ENCODE measurements around the gene OSCP1. TPM values are rescaled to one million over a fixed set of nuclear protein-coding genes. Genes with fewer than 3 reads are reported as not detected.

The OSCP1 gene
- total RNA-seq, 1 donor: 0.21 TPM

DNA sequence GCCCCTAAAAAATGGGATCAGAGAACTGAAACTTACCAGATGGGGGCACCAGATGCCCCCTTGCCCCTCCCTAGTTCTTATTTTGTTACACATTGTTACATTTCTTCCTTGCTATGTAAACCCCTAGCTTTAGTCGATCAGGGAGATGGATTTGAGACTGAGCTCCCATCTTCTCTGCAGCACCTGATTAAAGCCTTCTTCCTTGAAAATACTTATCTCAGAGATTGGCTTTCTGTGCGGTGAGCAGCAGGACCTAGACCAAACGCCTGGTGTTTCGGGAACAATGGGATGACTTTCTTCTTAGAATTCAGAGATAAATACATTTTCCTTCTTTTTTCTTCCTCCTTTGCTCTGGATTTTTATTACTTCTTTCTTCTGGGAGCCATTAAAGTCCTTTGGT is 35.9 kb downstream of the OSCP1 start:
- H3K9me3 ChIP-seq (ENCODE audit: low read depth, low read length): no peaks in the 10 kb centered on the region
- no peaks in the 10 kb centered on the region for H3K27me3 ChIP-seq (ENCODE audit: insufficient read depth, low read length)
- peaks cover 13% of the 10 kb centered on the region for H3K4me1 ChIP-seq (ENCODE audit: insufficient read depth, low read length)
- no peak overlapping the region for H3K4me3 ChIP-seq (ENCODE audit: low read length)

DNA sequence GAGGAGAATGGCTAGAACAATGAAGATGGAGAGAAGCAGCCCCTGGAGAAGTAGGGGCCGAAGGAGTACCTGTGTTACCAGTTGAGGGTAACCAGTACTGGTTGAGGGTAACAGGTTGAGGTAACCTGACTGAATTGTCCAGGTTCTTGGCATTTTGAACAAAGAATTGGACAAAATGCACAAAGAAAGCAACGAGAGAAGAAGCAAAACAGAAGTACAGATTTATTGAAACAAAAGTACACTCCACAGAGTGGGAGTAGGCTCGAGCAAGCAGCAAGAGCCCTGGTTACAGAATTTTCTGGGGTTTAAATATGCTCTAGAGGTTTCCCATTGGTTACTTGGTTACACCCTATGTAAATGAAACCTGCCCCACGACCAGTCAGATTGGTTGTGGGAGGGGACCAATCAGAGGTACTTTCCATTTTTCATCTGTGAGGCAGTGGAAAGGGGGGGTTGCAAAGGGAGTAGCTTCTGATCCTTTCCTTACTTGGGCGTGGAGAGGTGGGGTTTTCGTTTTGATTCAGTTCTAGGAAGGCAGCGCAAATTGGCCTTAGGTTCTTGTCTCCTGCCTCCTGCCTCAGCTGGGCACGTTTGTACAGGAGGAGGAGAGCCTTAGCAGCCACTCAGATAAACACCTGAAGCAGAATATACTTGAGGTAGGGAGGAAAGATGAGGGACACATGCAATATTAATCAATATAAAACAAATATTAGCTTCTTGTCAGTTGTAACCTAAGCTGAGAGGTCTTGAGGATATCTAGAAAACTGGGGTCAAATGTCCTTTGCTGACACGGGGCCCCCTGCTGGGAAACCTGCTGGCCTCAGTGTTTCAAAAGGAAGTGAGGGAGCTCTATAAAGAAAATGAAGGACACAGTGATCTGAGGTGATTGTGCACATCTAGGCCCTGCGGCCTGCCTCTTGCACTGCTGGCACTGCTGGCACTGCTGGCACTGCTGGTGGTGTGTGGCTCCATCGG is 38.3 kb downstream of the OSCP1 start:
- H3K9me3 ChIP-seq (ENCODE audit: low read depth, low read length): no peaks in the 10 kb centered on the region
- H3K27me3 ChIP-seq (ENCODE audit: insufficient read depth, low read length): no peaks in the 10 kb centered on the region
- H3K4me1 ChIP-seq (ENCODE audit: insufficient read depth, low read length): peaks cover 10% of the 10 kb centered on the region
- no peak overlapping the region for H3K4me3 ChIP-seq (ENCODE audit: low read length)

DNA sequence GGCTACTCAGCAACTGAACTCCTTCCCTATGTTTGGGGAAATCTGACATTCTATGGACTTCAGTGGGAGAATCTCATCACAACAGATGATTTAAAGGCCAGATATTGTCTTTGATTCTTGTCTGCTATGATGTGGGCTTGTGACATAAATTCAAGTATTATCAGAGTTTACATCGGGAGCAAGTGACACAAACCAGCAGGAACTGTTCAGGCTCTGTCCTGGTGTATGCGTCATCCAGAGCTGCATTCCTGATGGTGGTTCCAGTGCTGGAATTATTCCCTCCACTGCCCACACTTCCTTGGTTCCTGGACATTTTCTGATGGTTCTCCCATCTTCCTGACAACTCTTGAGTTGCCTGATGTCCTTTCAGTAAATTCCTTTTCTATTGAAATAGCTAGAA is 41.8 kb downstream of the OSCP1 start:
- Histone ChIP-seq H3K4me1 (ENCODE audit: insufficient read depth, low read length) (peaks cover 10% of the 10 kb centered on the region), H3K27me3 (ENCODE audit: insufficient read depth, low read length) (no peaks in the 10 kb centered on the region), H3K9me3 (ENCODE audit: low read depth, low read length) (no peaks in the 10 kb centered on the region), H3K4me3 (ENCODE audit: low read length) (no peak overlapping the region)

DNA sequence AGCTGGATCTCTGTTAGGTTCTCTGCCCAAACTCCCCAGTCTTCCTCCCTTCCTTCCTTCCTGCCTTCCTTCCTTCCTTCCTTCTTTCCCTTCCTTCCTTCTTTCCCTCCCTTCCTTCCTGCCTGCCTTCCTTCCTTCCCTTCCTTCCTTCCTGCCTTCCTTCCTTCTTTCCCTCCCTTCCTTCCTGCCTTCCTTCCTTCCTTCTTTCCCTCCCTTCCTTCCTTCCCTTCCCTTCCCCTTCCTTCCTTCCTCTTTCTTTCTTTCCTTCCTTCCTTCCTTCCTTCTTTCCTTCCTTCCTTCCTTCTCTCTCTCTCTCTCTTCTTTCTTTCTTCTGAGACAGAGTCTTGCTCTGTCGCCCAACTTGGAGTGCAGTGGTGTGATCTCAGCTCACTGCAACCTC is 43.8 kb downstream of the OSCP1 start:
- Histone ChIP-seq H3K9me3 (ENCODE audit: low read depth, low read length) (no peaks in the 10 kb centered on the region), H3K27me3 (ENCODE audit: insufficient read depth, low read length) (no peaks in the 10 kb centered on the region), H3K4me3 (ENCODE audit: low read length) (no peak overlapping the region), H3K4me1 (ENCODE audit: insufficient read depth, low read length) (peaks cover 12% of the 10 kb centered on the region)

DNA sequence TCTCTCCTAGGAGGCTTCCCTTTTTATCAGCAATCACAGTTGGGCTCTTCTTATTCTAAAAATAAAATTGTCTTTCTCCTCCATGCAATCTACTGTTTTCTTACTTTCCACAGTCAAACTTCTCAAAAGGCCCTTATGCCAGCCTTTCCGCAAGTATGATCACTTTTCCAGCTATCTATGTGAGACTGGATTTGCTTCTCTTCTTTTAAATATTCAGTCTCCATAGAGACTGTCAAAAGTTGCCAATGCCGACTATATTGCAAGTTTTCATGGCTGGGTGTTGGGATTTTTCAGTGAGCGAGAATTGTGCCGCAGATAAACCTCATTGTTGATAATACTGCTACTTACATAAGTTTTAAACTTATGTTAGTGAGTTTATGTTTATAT is 47.8 kb downstream of the OSCP1 start:
- Histone ChIP-seq H3K4me1 (ENCODE audit: insufficient read depth, low read length) (peaks cover 42% of the 10 kb centered on the region), H3K4me3 (ENCODE audit: low read length) (no peak overlapping the region), H3K27me3 (ENCODE audit: insufficient read depth, low read length) (no peaks in the 10 kb centered on the region), H3K9me3 (ENCODE audit: low read depth, low read length) (no peaks in the 10 kb centered on the region)

DNA sequence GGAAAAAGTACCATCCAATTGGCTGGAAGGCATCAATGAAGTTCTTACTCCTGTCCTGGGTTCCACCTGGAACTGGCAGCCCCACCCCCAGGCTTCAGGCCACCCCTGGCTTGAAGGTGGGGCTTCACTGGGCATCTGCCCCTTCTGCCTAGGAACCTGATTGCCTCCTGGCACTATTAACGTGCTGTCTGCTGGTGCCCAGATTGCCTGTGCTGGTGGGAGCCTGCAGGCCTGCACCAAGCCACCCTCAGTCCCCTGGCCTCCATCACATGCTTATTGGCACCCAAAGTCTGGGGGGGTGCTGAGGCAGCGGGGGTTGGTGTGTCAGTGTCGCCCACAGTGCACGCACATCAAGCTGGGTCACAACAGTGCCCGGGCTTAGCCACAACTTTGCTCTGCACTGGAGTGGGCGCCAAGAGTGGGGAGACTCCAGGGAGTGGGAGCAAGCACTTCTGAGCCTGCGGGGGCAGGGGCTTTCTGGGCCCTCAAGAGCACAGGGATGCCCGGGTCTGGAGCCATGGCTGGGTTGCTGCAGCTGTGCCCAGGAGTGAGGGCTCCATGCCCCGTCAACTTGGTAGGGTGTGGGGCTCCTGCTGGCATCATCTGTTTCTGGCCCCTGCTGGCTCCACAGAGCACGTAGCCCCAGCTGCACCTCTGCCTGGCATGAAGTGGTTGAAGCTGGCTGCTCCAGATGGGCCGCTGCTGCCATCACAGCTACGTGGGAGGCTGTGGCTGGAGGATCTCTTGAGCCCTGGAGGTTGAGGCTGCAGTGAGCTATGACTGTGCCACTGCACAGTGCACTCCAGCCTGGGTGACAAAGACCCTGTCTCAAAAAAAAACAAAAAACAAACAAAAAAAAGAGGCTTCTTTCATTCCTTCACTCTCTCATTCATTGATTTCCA is 48.4 kb downstream of the OSCP1 start:
- Histone ChIP-seq H3K9me3 (ENCODE audit: low read depth, low read length) (no peaks in the 10 kb centered on the region), H3K27me3 (ENCODE audit: insufficient read depth, low read length) (no peaks in the 10 kb centered on the region), H3K4me1 (ENCODE audit: insufficient read depth, low read length) (peaks cover 46% of the 10 kb centered on the region), H3K4me3 (ENCODE audit: low read length) (peak overlapping the region; percentile 25)

- Histone ChIP-seq H3K27me3 (ENCODE audit: insufficient read depth, low read length) (no peaks in the 10 kb centered on the region), H3K4me1 (ENCODE audit: insufficient read depth, low read length) (peaks cover 54% of the 10 kb centered on the region), H3K4me3 (ENCODE audit: low read length) (peak overlapping the region; percentile 25), H3K9me3 (ENCODE audit: low read depth, low read length) (no peaks in the 10 kb centered on the region)
Measured at GRCh38 chr1:36400825-36401601, 49.2 kb downstream of the OSCP1 start.

- H3K4me3 ChIP-seq (ENCODE audit: low read length): no peak overlapping the region
- no peaks in the 10 kb centered on the region for H3K27me3 ChIP-seq (ENCODE audit: insufficient read depth, low read length)
- H3K9me3 ChIP-seq (ENCODE audit: low read depth, low read length): no peaks in the 10 kb centered on the region
- H3K4me1 ChIP-seq (ENCODE audit: insufficient read depth, low read length): peaks cover 54% of the 10 kb centered on the region
Measured at GRCh38 chr1:36400514-36400824, 49.8 kb downstream of the OSCP1 start.

GRCh38 chr1:36398370-36398977 is 51.8 kb downstream of the OSCP1 start:
- no peaks in the 10 kb centered on the region for H3K27me3 ChIP-seq (ENCODE audit: insufficient read depth, low read length)
- H3K4me3 ChIP-seq (ENCODE audit: low read length): no peak overlapping the region
- no peaks in the 10 kb centered on the region for H3K9me3 ChIP-seq (ENCODE audit: low read depth, low read length)
- H3K4me1 ChIP-seq (ENCODE audit: insufficient read depth, low read length): peaks cover 54% of the 10 kb centered on the region

- H3K9me3 ChIP-seq (ENCODE audit: low read depth, low read length): no peaks in the 10 kb centered on the region
- H3K27me3 ChIP-seq (ENCODE audit: insufficient read depth, low read length): no peaks in the 10 kb centered on the region
- H3K4me3 ChIP-seq (ENCODE audit: low read length): peak within 1 kb of the TSS; percentile 83
- peaks cover 54% of the 10 kb centered on the region for H3K4me1 ChIP-seq (ENCODE audit: insufficient read depth, low read length)
Measured at GRCh38 chr1:36397378-36398230, 52.6 kb downstream of the OSCP1 start, which contains the start of gene LSM10. LSM10 (minus strand) TSS chr1:36397908; CDS start chr1:36394129, 3,779 bp downstream.

GRCh38 chr1:36397083-36397377 is 53.2 kb downstream of the OSCP1 start:
- Histone ChIP-seq H3K4me3 (ENCODE audit: low read length) (peak overlapping the region; percentile 83), H3K4me1 (ENCODE audit: insufficient read depth, low read length) (peaks cover 53% of the 10 kb centered on the region), H3K9me3 (ENCODE audit: low read depth, low read length) (no peaks in the 10 kb centered on the region), H3K27me3 (ENCODE audit: insufficient read depth, low read length) (no peaks in the 10 kb centered on the region)

- no peaks in the 10 kb centered on the region for H3K9me3 ChIP-seq (ENCODE audit: low read depth, low read length)
- peaks cover 52% of the 10 kb centered on the region for H3K4me1 ChIP-seq (ENCODE audit: insufficient read depth, low read length)
- H3K4me3 ChIP-seq (ENCODE audit: low read length): no peak overlapping the region
- H3K27me3 ChIP-seq (ENCODE audit: insufficient read depth, low read length): no peaks in the 10 kb centered on the region
Measured at GRCh38 chr1:36396359-36396758, 53.9 kb downstream of the OSCP1 start.

DNA sequence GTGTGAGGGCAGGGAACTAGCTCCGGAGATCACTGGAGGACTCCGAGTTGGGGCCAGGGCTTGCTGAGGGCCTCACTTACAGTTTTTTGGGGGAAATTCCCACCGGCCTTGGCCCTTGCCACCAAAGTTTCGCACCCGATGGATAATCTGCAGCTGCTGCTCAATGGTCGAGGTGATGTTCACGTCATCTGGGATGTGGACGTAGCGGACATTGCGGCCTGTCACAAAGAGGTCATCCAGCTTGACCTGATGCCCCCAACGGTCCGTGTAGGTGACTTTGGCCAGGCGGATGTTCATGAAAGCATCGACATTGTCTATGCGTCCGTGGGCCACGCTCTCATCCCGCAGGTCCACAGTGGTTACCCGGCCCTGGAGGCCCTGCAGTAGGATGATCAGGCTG is 56.6 kb downstream of the OSCP1 start:
- Histone ChIP-seq H3K4me3 (ENCODE audit: low read length) (no peak overlapping the region), H3K4me1 (ENCODE audit: insufficient read depth, low read length) (peaks cover 59% of the 10 kb centered on the region), H3K27me3 (ENCODE audit: insufficient read depth, low read length) (no peaks in the 10 kb centered on the region), H3K9me3 (ENCODE audit: low read depth, low read length) (no peaks in the 10 kb centered on the region)

GRCh38 chr1:36392836-36393235 is 57.4 kb downstream of the OSCP1 start:
- no peaks in the 10 kb centered on the region for H3K9me3 ChIP-seq (ENCODE audit: low read depth, low read length)
- H3K4me3 ChIP-seq (ENCODE audit: low read length): no peak overlapping the region
- H3K27me3 ChIP-seq (ENCODE audit: insufficient read depth, low read length): no peaks in the 10 kb centered on the region
- peaks cover 59% of the 10 kb centered on the region for H3K4me1 ChIP-seq (ENCODE audit: insufficient read depth, low read length)

Measured in mononuclear cell (primary cell).